Effector memory CD4-positive, alpha-beta T cell (primary cell): ENCODE data around the gene TNFRSF4.

Source experiments
- DNase-seq, 3 donors: peaks; one replicate each; pipeline ENCODE4 v3.0.0-alpha.2; 2020
- H3K27ac ChIP-seq: 2 replicates; pipeline ENCODE4 v1.7.0; 2013; ENCODE audit warnings: mild to moderate bottlenecking, low read length, moderate library complexity; ENCODE audit not compliant: insufficient read depth, poor library complexity, severe bottlenecking
- H3K27me3 ChIP-seq: replicated peaks from 2 replicates; pipeline ENCODE4 v1.7.0; 2013; ENCODE audit warnings: mild to moderate bottlenecking, low read length; ENCODE audit not compliant: insufficient read depth, control insufficient read depth, poor library complexity, severe bottlenecking
- H3K36me3 ChIP-seq: 2 replicates; pipeline ENCODE4 v1.7.0; 2013; ENCODE audit warnings: mild to moderate bottlenecking, low read length, moderate library complexity; ENCODE audit not compliant: control insufficient read depth, insufficient read depth
- H3K4me1 ChIP-seq: 2 replicates; pipeline ENCODE4 v1.7.0; 2013; ENCODE audit warnings: low read length, mild to moderate bottlenecking; ENCODE audit not compliant: control insufficient read depth, insufficient read depth, poor library complexity, severe bottlenecking
- H3K4me3 ChIP-seq: 2 replicates; pipeline ENCODE4 v1.7.0; 2013; ENCODE audit warnings: low read length, low read depth, mild to moderate bottlenecking; ENCODE audit not compliant: insufficient read depth, poor library complexity, severe bottlenecking
- H3K9me3 ChIP-seq: 2 replicates; pipeline ENCODE4 v1.7.0; 2013; ENCODE audit warnings: mild to moderate bottlenecking, low read length, moderate library complexity; ENCODE audit not compliant: control insufficient read depth

The TNFRSF4 gene

GRCh38 chr1:1166642-1167397 lies 47.1 kb downstream of the TNFRSF4 start:
- DNase-seq: no peak
- Histone ChIP-seq H3K27me3 (no peaks in the 10 kb centered on the region), H3K36me3 (no peaks in the 10 kb centered on the region), H3K4me1 (peaks cover 21% of the 10 kb centered on the region), H3K4me3 (no peak overlapping the region), H3K9me3 (no peaks in the 10 kb centered on the region), H3K27ac (no peak overlapping the region)

- no peak overlapping the region for H3K27ac ChIP-seq
- H3K4me3 ChIP-seq: no peak overlapping the region
These were observed 48.0 kb downstream of the TNFRSF4 start for GRCh38 chr1:1165900-1166421.

GRCh38 chr1:1165485-1165884 lies 48.5 kb downstream of the TNFRSF4 start:
- Histone ChIP-seq H3K36me3 (no peaks in the 10 kb centered on the region), H3K27me3 (no peaks in the 10 kb centered on the region), H3K27ac (no peak overlapping the region), H3K4me1 (peaks cover 8% of the 10 kb centered on the region), H3K9me3 (no peaks in the 10 kb centered on the region), H3K4me3 (no peak overlapping the region)
- DNase-seq: no peak

More at GRCh38 chr1:1165900-1166421, 48.0 kb downstream of the TNFRSF4 start:
- DNase-seq: no peak
- Histone ChIP-seq H3K27me3 (no peaks in the 10 kb centered on the region), H3K9me3 (no peaks in the 10 kb centered on the region), H3K4me1 (peaks cover 13% of the 10 kb centered on the region), H3K36me3 (no peaks in the 10 kb centered on the region)

GRCh38 chr1:1164701-1165451 lies 49.1 kb downstream of the TNFRSF4 start:
- Histone ChIP-seq H3K27ac (no peak overlapping the region), H3K9me3 (no peaks in the 10 kb centered on the region), H3K27me3 (no peaks in the 10 kb centered on the region), H3K4me3 (no peak overlapping the region), H3K36me3 (no peaks in the 10 kb centered on the region), H3K4me1 (peaks cover 2% of the 10 kb centered on the region)
- DNase-seq: no peak

GRCh38 chr1:1164361-1164700 lies 49.6 kb downstream of the TNFRSF4 start:
- no peak for DNase-seq
- H3K4me1 ChIP-seq: no peaks in the 10 kb centered on the region
- H3K4me3 ChIP-seq: no peak overlapping the region
- no peaks in the 10 kb centered on the region for H3K9me3 ChIP-seq
- no peaks in the 10 kb centered on the region for H3K36me3 ChIP-seq
- H3K27ac ChIP-seq: no peak overlapping the region
- no peaks in the 10 kb centered on the region for H3K27me3 ChIP-seq

- Histone ChIP-seq H3K4me3 (no peak overlapping the region), H3K27me3 (no peaks in the 10 kb centered on the region), H3K27ac (no peak overlapping the region), H3K9me3 (no peaks in the 10 kb centered on the region), H3K4me1 (peaks cover under 1% of the 10 kb centered on the region), H3K36me3 (no peaks in the 10 kb centered on the region)
- no peak for DNase-seq
These were observed 50.3 kb downstream of the TNFRSF4 start for GRCh38 chr1:1163538-1164070.

DNA sequence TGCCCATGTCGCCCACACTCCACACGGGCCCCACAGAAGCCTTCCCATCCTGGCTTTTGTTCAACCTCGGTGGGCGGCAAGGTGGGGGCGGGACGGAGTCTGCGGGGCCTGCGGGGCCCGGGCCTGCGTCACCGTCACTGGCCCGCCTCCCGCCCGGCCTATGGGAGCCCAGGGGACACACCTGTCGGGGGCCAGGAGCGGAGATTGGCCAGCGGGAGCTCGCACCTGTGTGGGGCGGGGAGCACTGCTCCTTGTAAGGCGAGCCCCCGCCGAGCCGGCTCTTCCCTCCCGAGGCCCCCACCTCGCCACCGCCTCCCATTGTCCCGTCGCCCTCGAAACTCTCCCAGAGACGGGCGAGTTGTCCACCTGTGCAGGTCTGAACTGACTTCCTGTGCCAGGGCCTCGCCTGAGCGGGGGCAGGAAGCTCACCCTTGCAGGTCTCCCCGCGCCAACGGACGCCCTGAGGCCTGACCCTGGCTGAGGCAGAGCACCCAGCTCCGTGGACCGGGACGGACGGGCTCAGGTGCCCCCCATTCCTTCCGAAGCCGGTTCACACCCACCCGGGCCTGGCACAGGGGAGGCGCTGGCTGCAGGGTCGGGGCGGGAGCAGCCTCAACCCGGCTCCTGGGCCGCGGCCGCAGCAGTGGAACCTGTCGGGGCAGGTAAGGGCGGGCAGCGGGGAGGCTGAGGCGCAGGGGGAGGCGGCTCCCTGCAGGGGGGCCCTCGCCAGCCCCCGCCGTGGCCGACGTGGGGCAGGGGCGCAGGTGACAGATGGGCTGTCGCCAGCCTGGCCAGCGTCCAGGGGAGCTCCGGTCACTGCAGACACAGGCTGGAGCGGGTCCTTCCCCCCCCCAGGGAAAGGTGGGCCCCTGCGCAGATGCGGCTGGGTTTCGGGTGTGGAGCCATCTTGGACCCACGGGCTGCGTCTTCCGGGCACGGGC lies 51.1 kb downstream of the TNFRSF4 start:
- H3K4me3 ChIP-seq: no peak overlapping the region
- peaks cover 8% of the 10 kb centered on the region for H3K4me1 ChIP-seq
- DNase-seq: no peak
- no peaks in the 10 kb centered on the region for H3K36me3 ChIP-seq
- no peak overlapping the region for H3K27ac ChIP-seq
- no peaks in the 10 kb centered on the region for H3K9me3 ChIP-seq
- H3K27me3 ChIP-seq: no peaks in the 10 kb centered on the region

- H3K9me3 ChIP-seq: no peaks in the 10 kb centered on the region
- peaks cover 11% of the 10 kb centered on the region for H3K4me1 ChIP-seq
- H3K27ac ChIP-seq: no peak overlapping the region
- no peak for DNase-seq
- H3K27me3 ChIP-seq: no peaks in the 10 kb centered on the region
- H3K36me3 ChIP-seq: no peaks in the 10 kb centered on the region
- no peak overlapping the region for H3K4me3 ChIP-seq
These were observed 52.3 kb downstream of the TNFRSF4 start for GRCh38 chr1:1161683-1162079.
